GM12872 (cell line): ENCODE measurements around the gene C1QB.

Experiments used
- CTCF ChIP-seq: IDR thresholded peaks from 3 replicates; pipeline ENCODE4 v1.5.1; 2011; ENCODE audit warnings: low read depth, mild to moderate bottlenecking, low read length, moderate library complexity; ENCODE audit not compliant: insufficient read depth

The C1QB gene

GRCh38 chr1:22658385-22659163, 5.5 kb downstream of the C1QB start:
- peak; percentile 8; the same call in 1 of the 3 replicates for TF ChIP-seq CTCF

- TF ChIP-seq CTCF, result no peak
Observed at GRCh38 chr1:22660716-22661241, 7.7 kb downstream of the C1QB start.

- no peak for TF ChIP-seq CTCF
Observed at GRCh38 chr1:22661880-22662279, 8.8 kb downstream of the C1QB start.

- no peak for TF ChIP-seq CTCF
Observed at GRCh38 chr1:22662318-22662717, 9.3 kb downstream of the C1QB start.

GRCh38 chr1:22662986-22663408, 10.0 kb downstream of the C1QB start:
- TF ChIP-seq CTCF, result no peak

- TF ChIP-seq CTCF, result peak; percentile 31; the same call in 2 of the 3 replicates
Observed at GRCh38 chr1:22665752-22666151, 12.7 kb downstream of the C1QB start.

- TF ChIP-seq CTCF, result no peak
Observed at GRCh38 chr1:22666412-22666811, 13.4 kb downstream of the C1QB start.
